Liver (tissue), 3 donors: ENCODE data around the gene FAAH.

Experiments
- CTCF ChIP-seq: fragments of 150-350 bp; IDR thresholded peaks from 2 replicates; pipeline ENCODE4 v1.5.1; 2017; ENCODE audit warnings: improper control_type of control experiment, low read depth, low read length; ENCODE audit not compliant: missing input control
- FOXA1 ChIP-seq: IDR thresholded peaks from 2 replicates; pipeline ENCODE4 v1.6.1; 2016; ENCODE audit warnings: antibody characterized with exemption
- GABPA ChIP-seq, 2 donors: IDR thresholded peaks in 1 of 2; conservative IDR thresholded peaks in 1 of 2; 2 replicates each; pipeline ENCODE4 v1.6.1; 2016; ENCODE audit warnings: antibody characterized with exemption in 2 of 2, mild to moderate bottlenecking in 1 of 2, moderate library complexity in 1 of 2
- MAX ChIP-seq: IDR thresholded peaks from 2 replicates; pipeline ENCODE4 v1.6.1; 2016; ENCODE audit warnings: antibody characterized with exemption
- RXRA ChIP-seq, 2 donors: IDR thresholded peaks; 2 replicates each; pipeline ENCODE4 v1.6.1; 2017 to 2018; ENCODE audit warnings: antibody characterized with exemption in 2 of 2, mild to moderate bottlenecking in 1 of 2
- ZBTB33 ChIP-seq: IDR thresholded peaks from 2 replicates; pipeline ENCODE4 v1.6.1; 2016; ENCODE audit warnings: antibody characterized with exemption
- donor health status: healthy.
- donor health status: healthy.

- no peak for TF ChIP-seq ZBTB33
- no peak for TF ChIP-seq CTCF
- no peak for TF ChIP-seq FOXA1
- no peak for TF ChIP-seq MAX
- no peak for TF ChIP-seq GABPA (IDR thresholded peaks at IDR 0.05 in 1 of 2, conservative IDR thresholded peaks at IDR 0.05 in 1 of 2)
- TF ChIP-seq RXRA (IDR thresholded peaks at IDR 0.05): no peak
Measured at GRCh38 chr1:46415514-46415913, 21.4 kb downstream of the FAAH start.
